Gastrocnemius medialis (tissue), 4 donors: ENCODE measurements around the gene PLCXD1. TPM values are rescaled to one million over a fixed set of nuclear protein-coding genes. Genes with fewer than 3 reads are reported as not detected.
A peak's percentile ranks its signal among the peaks of the same experiment; 100 is the strongest.
"Not testable (repeated sequence)": the region's sequence is repeated elsewhere in the genome, so short reads cannot be mapped to it uniquely, and the experiment has no call there.

Experiments used
- ATAC-seq, 2 donors: fragments of 150-250 bp; one replicate each; pipeline ENCODE4 v1.9.1; 2016
- DNase-seq, 2 donors: peaks; one replicate each; pipeline ENCODE4 v3.0.0-alpha.2; 2019
- H3K27ac ChIP-seq, 4 donors: fragments of 200-600 bp; sonication (generic); 1 replicate in 1 of 4; 2 replicates in 3 of 4; pipeline ENCODE4 v1.5.1; 2016 to 2018; ENCODE audit warnings: mild to moderate bottlenecking in 2 of 4, moderate library complexity in 1 of 4
- H3K27me3 ChIP-seq, 3 donors: fragments of 200-600 bp; sonication (generic) in 2 of 3; 1 replicate in 1 of 3; 2 replicates in 2 of 3; pipeline versions ENCODE4 v1.5.1 to v1.6.0; 2016 to 2019; ENCODE audit warnings: mild to moderate bottlenecking in 1 of 3, moderate library complexity in 1 of 3
- H3K36me3 ChIP-seq, 2 donors: fragments of 200-600 bp; sonication (generic) in 1 of 2; one replicate each; pipeline ENCODE4 v1.5.1; 2017 to 2018
- H3K4me1 ChIP-seq, 2 donors: fragments of 200-600 bp; sonication (generic) in 1 of 2; one replicate each; pipeline ENCODE4 v1.5.1; 2016 to 2017; ENCODE audit warnings: mild to moderate bottlenecking in 2 of 2
- H3K4me3 ChIP-seq, 4 donors: fragments of 200-600 bp; sonication (generic) in 3 of 4; 1 replicate in 1 of 4; 2 replicates in 3 of 4; pipeline ENCODE4 v1.5.1; 2016 to 2019; ENCODE audit warnings: mild to moderate bottlenecking in 2 of 4
- H3K9me3 ChIP-seq, 3 donors: fragments of 200-600 bp; sonication (generic) in 2 of 3; 1 replicate in 1 of 3; 2 replicates in 2 of 3; pipeline ENCODE4 v1.5.1; 2016 to 2019
- CTCF ChIP-seq, 5 experiments: fragments of 450-650 bp in 3 of 5; fragments of 200-600 bp in 2 of 5; sonication (generic) in 2 of 5; IDR thresholded peaks in 4 of 5; conservative IDR thresholded peaks in 1 of 5; 1 replicate in 4 of 5; 2 replicates in 1 of 5; pipeline ENCODE4 v1.5.1; 2016 to 2019; ENCODE audit warnings: antibody characterized with exemption in 5 of 5, mild to moderate bottlenecking in 3 of 5, moderate library complexity in 3 of 5
- POLR2A ChIP-seq, 2 donors: fragments of 450-650 bp; IDR thresholded peaks; one replicate each; pipeline ENCODE4 v1.6.1; 2017; ENCODE audit warnings: antibody characterized with exemption in 2 of 2, mild to moderate bottlenecking in 2 of 2, moderate library complexity in 2 of 2
- in situ Hi-C, 4 donors: fragments of 200-750 bp; cut with MboI; loops; one replicate each; pipeline versions ENCODE4 v1.15.0 to v1.8.0; 2017; ENCODE audit warnings: low sequenced_read_pairs in 4 of 4
- intact Hi-C: fragments of 100-400 bp; cut with DNase I; formaldehyde crosslinking; loops from one replicate; pipeline ENCODE4 v1.15.1; 2023; ENCODE audit warnings: low total_unique reads
- total RNA-seq, 4 donors: library from RNA; depleted of rRNA; stranded (reverse); fragments of >200 nt; gene quantifications; one replicate each; pipeline versions ENCODE4 v1.1.0 to v1.2.3, GENCODE V29; 2016

PLCXD1 gene
- total RNA-seq, 4 donors from 2014 or later, result 0.36 to 1.7 (median 0.66) TPM

- Histone ChIP-seq H3K4me1 (peaks cover 9 to 19% of the 10 kb centered on the region in 2 donors), H3K4me3 (no peak overlapping the region), H3K9me3 (no peaks in the 10 kb centered on the region), H3K27ac (no peak overlapping the region), H3K36me3 (no peaks in the 10 kb centered on the region), H3K27me3 (peaks cover 0 to 7% (median 6%) of the 10 kb centered on the region in 3 donors)
- intact Hi-C loops, result no loop called here
- TF ChIP-seq POLR2A (IDR thresholded peaks at IDR 0.05), result no peak
- TF ChIP-seq CTCF (IDR thresholded peaks at IDR 0.05 in 4 of 5, conservative IDR thresholded peaks at IDR 0.05 in 1 of 5), result peak in 1 of 5 experiments; percentile 30
- ATAC-seq, result peak; percentile 2 to 7
- peak in 1 of 2 donors; percentile 25 for DNase-seq
- in situ Hi-C loops, result loop anchor here in 1 of 4 donors (10.0 kb wide), 1 partner anchor 61 kb away; the partner anchor contains the start of gene PPP2R3B
Measured at GRCh38 chrX:323721-324628, 42.8 kb downstream of the PLCXD1 start.

- H3K4me3 ChIP-seq, ATAC-seq, H3K36me3 ChIP-seq, H3K27ac ChIP-seq, DNase-seq, H3K9me3 ChIP-seq, H3K27me3 ChIP-seq, intact Hi-C loops: not testable (repeated sequence)
- peaks cover 9 to 15% of the 10 kb centered on the region in 2 donors for H3K4me1 ChIP-seq
- in situ Hi-C loops, result loop anchor here in 1 of 4 donors (10.0 kb wide), 1 partner anchor 60 kb away; the partner anchor contains the start of gene PPP2R3B
Measured at GRCh38 chrX:324664-325063, 43.5 kb downstream of the PLCXD1 start.

- intact Hi-C loops, result no loop called here
- DNase-seq, result no peak
- ATAC-seq, result no peak
- Histone ChIP-seq H3K9me3 (no peaks in the 10 kb centered on the region), H3K27me3 (peaks cover 0 to 7% (median 6%) of the 10 kb centered on the region in 3 donors), H3K4me1 (peaks cover 0 to 9% of the 10 kb centered on the region in 2 donors), H3K4me3 (no peak overlapping the region), H3K36me3 (no peaks in the 10 kb centered on the region), H3K27ac (no peak overlapping the region)
- in situ Hi-C loops, result loop anchor here in 1 of 4 donors (10.0 kb wide), 1 partner anchor 57 kb away; the partner anchor contains the start of gene PPP2R3B
- TF ChIP-seq POLR2A (IDR thresholded peaks at IDR 0.05) (no peak), CTCF (IDR thresholded peaks at IDR 0.05 in 4 of 5, conservative IDR thresholded peaks at IDR 0.05 in 1 of 5) (no peak)
Measured at GRCh38 chrX:327660-328126, 46.5 kb downstream of the PLCXD1 start.

GRCh38 chrX:329291-329910 is 48.2 kb downstream of the PLCXD1 start:
- H3K4me1 ChIP-seq, result peaks cover 0 to 4% of the 10 kb centered on the region in 2 donors
- H3K36me3 ChIP-seq, result peaks cover 5 to 13% of the 10 kb centered on the region in 2 donors
- TF ChIP-seq CTCF (IDR thresholded peaks at IDR 0.05 in 4 of 5, conservative IDR thresholded peaks at IDR 0.05 in 1 of 5) (no peak), POLR2A (IDR thresholded peaks at IDR 0.05) (no peak)
- no peak overlapping the region for H3K4me3 ChIP-seq
- H3K27me3 ChIP-seq, result peaks cover 0 to 7% (median 3%) of the 10 kb centered on the region in 3 donors
- no peak for DNase-seq
- intact Hi-C loops (no loop called here), in situ Hi-C loops (loop anchor here in 1 of 4 donors (10.0 kb wide), 1 partner anchor 55 kb away; the partner anchor contains the start of gene PPP2R3B)
- H3K27ac ChIP-seq, result no peak overlapping the region
- ATAC-seq, result no peak
- H3K9me3 ChIP-seq, result no peaks in the 10 kb centered on the region

GRCh38 chrX:330141-330725 is 49.1 kb downstream of the PLCXD1 start:
- H3K27me3 ChIP-seq, intact Hi-C loops, H3K27ac ChIP-seq, DNase-seq, H3K9me3 ChIP-seq, H3K4me1 ChIP-seq, ATAC-seq, H3K4me3 ChIP-seq, in situ Hi-C loops: not testable (repeated sequence)
- H3K36me3 ChIP-seq, result peaks cover 5 to 13% of the 10 kb centered on the region in 2 donors
